Esophagus mucosa (tissue), 1 donor: ENCODE measurements around the gene SRPK1. TPM values are rescaled to one million over a fixed set of nuclear protein-coding genes. Genes with fewer than 3 reads are reported as not detected.

Source experiments
- ATAC-seq: fragments of 200-7000 bp; cut with Tn5 transposase; one replicate; pipeline ENCODE4 v1.9.1; 2020
- total RNA-seq: library from RNA; stranded (reverse); gene quantifications from one replicate; pipeline ENCODE4 v1.2.4, GENCODE V29; 2023
- donor health status: DM: yes; HTN: yes; CAD: no.

SRPK1 gene
- total RNA-seq, 1 donor from 2014 or later = 44.7 TPM

- ATAC-seq = peak; percentile 95
Measured at GRCh38 chr6:35810971-35811698, 109.8 kb downstream of the SRPK1 start.

- ATAC-seq = no peak
Measured at GRCh38 chr6:35809809-35810208, 111.1 kb downstream of the SRPK1 start.

DNA sequence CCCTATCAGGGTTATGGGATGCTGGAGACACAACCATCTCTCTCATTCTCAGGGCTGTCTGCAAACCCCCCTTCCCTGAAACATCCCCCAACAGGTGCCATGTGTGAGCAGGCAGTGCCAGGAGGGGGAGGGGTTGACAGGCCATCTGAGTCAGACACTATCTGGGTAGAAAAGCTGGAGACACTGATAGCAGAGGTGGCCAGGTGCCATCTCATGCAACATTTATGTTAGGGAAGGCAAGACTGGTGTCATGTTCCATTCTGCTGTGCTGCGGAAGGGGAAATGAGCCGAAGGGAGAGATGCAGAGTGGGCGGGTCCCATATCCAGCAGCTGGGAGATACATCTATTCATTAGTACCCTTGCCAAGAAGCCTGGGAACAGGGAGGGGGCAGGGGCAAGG lies 112.2 kb downstream of the SRPK1 start:
- ATAC-seq = no peak

- peak; percentile 76 for ATAC-seq
Measured at GRCh38 chr6:35804996-35805736, 115.7 kb downstream of the SRPK1 start, which contains the start of gene LHFPL5. Gene LHFPL5, plus strand, starts transcription at chr6:35805352. Its CDS starts 319 bp downstream, at chr6:35805671.

GRCh38 chr6:35801148-35801547 lies 119.8 kb downstream of the SRPK1 start:
- no peak for ATAC-seq

GRCh38 chr6:35798706-35799105 lies 122.2 kb downstream of the SRPK1 start:
- ATAC-seq = no peak

DNA sequence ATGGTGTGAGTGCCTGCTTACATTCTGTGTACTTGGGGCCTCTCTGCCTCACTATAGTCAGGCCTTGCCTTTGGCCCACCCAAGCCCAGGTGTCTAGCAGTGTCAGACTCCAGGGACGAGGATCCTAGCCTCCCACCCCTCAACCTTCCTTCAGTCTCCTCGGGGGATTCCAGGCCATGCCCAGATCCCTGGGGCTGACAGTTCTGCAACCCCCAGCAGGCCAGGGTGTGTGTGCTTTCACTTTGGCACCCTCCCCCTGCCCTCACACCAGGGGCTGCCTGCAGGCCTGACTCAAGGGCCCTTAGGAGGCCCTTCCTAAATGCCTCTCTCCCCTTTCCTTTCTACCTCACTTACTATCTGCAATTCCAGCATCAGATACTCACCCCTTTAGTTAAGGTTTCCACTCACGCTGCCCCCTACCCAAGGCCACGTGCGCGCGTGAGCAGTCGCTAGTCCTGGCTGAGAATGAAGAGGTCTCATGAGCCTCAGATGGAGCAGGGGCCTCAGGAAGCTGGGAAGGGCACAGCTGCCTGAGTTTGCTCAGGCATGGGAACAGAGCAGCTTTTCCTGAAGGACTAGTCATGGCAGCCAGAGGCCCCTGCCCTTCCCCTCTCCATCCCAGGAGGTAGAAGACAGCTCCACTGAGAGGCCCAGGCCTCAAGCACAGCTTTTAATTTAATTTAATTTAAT lies 122.9 kb downstream of the SRPK1 start:
- ATAC-seq = peak; percentile 16

DNA sequence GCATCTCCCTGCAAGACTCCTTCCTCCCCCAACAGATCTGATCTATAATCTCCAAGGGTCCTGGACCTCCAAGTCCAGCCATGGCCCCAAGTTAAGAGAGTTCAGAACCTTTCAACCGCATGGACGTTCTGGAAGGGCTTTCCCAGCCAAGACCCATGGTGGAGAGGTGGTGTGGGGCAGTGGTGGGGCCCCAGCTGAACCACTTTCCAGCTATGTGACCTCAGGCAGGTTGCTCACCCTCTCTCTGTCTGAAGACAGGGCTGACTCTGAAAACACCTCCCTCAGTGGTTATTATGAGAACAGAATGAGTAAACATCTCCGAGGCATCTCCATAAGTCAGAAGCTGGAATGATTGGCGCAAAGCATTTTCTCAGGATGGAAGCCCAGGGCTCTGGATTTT lies 124.7 kb downstream of the SRPK1 start:
- ATAC-seq = no peak

DNA sequence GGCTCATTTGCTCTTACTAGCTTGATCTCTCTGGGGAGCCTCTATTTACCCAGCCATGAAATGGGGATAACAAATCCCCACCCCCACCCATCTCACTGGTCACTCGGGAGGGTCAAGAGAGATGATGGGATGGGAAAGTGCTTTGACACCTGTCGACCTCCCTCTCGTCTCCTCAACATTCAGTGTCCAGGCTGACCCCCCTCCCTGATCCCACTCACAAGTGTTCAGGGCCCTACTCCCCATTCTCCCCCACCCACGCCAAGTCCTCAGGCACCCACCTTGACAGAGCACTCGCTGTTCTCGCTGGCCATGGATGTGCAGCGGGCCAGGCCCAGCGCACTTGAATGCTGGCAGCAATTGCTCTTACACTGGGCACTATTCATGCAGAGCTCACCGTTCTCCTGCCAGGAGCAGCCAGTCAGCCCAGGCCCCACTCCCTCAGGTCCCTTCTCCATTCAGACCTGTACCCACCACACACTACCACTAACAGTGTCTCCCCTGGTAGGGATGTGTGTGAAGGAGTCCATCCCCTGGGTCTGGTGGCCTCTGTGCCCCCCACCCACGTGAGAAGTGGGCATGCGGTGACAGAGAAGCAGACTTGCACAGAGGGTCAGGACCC lies 125.3 kb downstream of the SRPK1 start:
- ATAC-seq = no peak

GRCh38 chr6:35794536-35795452 lies 126.1 kb downstream of the SRPK1 start:
- ATAC-seq = no peak

GRCh38 chr6:35790683-35791082 lies 130.2 kb downstream of the SRPK1 start:
- ATAC-seq = no peak

DNA sequence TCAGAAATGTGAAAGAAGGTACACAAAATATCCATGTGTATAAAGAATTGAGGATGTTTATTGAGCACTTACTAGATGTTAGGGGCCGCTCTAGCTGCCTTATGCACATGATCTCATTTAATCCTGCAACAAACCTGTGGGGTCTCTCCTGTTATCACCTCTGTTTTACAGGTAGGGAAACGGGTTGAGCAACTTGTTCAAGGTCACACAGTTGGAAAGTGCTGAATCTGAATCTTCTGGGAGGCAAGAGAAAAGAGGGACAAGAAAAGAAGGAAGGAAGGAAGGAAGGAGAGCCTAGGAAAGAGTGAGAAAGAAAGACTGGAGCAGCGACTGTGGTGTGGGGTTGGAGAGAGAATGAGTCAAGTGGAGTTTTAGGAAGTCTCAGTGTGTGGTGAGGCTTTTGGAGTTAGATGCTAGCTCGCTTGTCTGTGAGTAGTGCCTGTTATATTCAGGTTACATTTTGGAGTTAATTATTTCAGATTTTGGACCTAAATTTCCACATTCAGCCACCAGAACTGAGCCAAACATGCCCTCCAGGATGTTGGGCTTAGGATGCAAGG lies 132.4 kb downstream of the SRPK1 start:
- no peak for ATAC-seq

GRCh38 chr6:35787266-35788218 lies 133.4 kb downstream of the SRPK1 start:
- ATAC-seq = peak; percentile 40

- ATAC-seq = peak; percentile 38
Measured at GRCh38 chr6:35786810-35787209, 134.1 kb downstream of the SRPK1 start.

GRCh38 chr6:35786272-35786671 lies 134.6 kb downstream of the SRPK1 start:
- ATAC-seq = no peak

DNA sequence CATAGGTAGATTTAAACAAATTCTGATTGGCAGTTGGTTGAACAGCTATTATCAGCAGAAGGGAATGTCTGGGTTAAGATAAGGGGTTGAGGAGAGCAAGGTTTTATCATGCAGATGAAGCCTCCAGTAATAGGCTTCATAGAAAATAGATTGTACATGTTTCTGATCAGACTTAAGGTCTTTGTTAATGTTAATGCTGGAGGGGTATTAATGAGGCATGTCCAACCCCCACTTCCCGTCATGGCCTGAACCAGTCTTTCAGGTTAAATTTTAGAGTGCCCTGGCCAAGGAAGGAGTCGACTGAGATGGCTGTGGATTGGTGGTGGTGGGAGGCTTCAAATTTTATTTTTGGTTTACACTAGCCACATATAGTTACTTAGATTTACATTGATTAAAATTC lies 136.7 kb downstream of the SRPK1 start:
- no peak for ATAC-seq
